C4-2B (cell line): Measurements from ENCODE around the gene MDFI.

ENCODE experiments used
- ZFX ChIP-seq: fragments of 450-650 bp; IDR thresholded peaks from 2 replicates; pipeline ENCODE4 v1.6.1; 2017
- TF ChIP-seq, protein P1 (sequence below): fragments of 450-650 bp; conservative IDR thresholded peaks from 2 replicates; pipeline ENCODE4 v1.5.1; 2017; ENCODE audit warnings: mild to moderate bottlenecking

DNA sequence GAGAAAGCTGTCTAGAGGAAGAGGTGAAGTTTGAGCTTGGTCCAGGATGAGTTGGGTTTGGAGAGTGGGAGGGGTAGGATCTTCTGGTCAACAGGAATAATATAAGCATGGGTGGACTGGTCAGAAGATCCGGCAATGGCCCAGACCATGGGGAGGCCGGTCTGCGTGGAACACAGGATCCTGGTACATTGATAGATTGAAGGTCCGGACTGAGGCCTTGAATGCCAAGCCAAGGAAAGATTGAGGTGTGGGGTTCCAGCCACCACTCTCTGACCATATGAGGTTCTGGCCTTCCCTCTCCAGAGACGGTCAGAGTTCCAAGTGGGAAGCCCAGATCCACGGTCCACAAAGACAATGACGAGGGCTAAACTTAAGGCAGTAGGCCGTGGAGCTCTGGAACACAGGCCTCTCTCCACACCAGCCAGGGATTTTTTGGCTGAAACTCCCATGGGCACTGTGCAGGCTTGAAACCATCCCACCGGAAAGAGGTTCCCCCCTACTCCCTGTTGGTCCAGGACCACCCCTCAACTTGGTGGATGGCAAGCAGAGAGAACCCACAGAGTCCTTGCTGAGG lies 3.2 kb downstream of the MDFI start:
- TF ChIP-seq, protein P1, sequence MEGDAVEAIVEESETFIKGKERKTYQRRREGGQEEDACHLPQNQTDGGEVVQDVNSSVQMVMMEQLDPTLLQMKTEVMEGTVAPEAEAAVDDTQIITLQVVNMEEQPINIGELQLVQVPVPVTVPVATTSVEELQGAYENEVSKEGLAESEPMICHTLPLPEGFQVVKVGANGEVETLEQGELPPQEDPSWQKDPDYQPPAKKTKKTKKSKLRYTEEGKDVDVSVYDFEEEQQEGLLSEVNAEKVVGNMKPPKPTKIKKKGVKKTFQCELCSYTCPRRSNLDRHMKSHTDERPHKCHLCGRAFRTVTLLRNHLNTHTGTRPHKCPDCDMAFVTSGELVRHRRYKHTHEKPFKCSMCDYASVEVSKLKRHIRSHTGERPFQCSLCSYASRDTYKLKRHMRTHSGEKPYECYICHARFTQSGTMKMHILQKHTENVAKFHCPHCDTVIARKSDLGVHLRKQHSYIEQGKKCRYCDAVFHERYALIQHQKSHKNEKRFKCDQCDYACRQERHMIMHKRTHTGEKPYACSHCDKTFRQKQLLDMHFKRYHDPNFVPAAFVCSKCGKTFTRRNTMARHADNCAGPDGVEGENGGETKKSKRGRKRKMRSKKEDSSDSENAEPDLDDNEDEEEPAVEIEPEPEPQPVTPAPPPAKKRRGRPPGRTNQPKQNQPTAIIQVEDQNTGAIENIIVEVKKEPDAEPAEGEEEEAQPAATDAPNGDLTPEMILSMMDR: no peak
- TF ChIP-seq ZFX: no peak
